GM12892 (cell line): ENCODE measurements around the gene EFCAB13.
"Not testable (repeated sequence)": the region's sequence is repeated elsewhere in the genome, so short reads cannot be mapped to it uniquely, and the experiment has no call there.

Source experiments
- DNase-seq: peaks from one replicate; pipeline ENCODE4 v3.0.0; 2011; ENCODE audit not compliant: insufficient read length
- FAIRE-seq: peaks from 2 replicates; lab custom pipeline; 2011; peaks lifted over from hg19 to GRCh38; lab: Jason Lieb, UNC
- POLR2A ChIP-seq: IDR thresholded peaks from 2 replicates; pipeline ENCODE4 v1.6.1; 2011; ENCODE audit warnings: low read depth, low read length, control low read depth
- POLR2AphosphoS5 ChIP-seq: IDR thresholded peaks from 2 replicates; pipeline ENCODE4 v1.6.1; 2011; ENCODE audit warnings: low read depth, low read length, control low read depth
- TAF1 ChIP-seq: IDR thresholded peaks from 2 replicates; pipeline ENCODE4 v1.6.1; 2011; ENCODE audit warnings: low read depth, mild to moderate bottlenecking, control low read depth, low read length, borderline replicate concordance

EFCAB13 gene

DNA sequence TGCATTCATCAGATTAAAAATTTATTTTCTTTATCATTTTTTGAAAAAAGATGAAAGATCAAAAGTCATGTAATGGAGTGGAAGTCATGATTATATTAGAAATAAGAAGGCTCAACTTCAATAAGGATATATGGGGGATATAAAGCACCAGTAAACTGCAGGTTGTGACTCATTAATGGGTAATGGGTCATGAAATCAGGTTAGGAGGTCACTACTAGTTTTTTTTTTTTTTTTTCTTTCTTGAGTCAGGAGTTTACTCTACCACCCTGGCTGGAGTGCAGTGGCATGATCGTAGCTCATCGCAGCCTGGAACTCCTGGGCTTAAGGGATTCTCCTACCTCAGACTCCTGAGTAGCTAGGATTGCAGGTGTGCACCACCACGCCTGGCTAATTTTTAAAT is 14.3 kb downstream of the EFCAB13 start:
- TF ChIP-seq POLR2AphosphoS5 (no peak), POLR2A (no peak), TAF1 (no peak)
- no peak for DNase-seq
- FAIRE-seq: no peak

DNA sequence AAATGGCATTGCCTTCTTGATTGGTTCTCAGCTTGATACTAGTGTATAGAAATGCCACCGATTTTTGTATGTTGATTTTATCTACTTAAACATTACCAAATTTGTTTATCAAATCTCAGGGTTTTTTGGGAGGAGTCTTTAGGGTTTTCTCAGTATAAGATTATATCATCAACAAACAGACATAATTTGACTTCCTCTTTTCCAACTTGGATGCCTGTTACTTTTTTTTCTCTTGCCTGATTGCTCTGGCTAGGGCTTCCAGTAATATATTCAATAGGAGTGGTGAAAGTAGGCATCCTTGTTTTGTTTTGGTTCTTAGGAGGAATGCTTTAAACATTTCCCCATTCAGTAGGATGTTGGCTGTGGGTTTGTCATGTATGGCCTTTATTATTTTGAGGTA is 29.1 kb downstream of the EFCAB13 start:
- no peak for FAIRE-seq
- no peak for TF ChIP-seq POLR2A
- no peak for TF ChIP-seq POLR2AphosphoS5
- no peak for TF ChIP-seq TAF1
- DNase-seq: no peak

DNA sequence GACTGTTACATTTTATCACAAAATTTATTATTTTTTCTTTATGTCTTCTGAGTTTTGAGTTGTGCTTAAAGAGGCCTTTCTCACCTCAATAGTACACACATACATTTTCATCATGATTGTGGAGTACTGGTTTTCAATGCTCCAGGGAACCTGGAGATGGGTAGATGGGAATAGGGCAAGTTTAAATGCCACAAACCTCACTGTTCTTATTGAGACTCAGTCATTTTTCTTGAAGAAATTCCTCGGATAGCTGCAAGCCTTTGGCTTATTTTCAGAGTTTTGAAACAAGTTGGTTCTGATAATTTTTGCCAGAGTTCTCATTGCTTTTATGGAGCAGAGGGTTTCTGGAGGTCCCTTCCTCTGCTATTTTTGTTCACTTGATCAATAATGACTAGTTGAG is 34.9 kb downstream of the EFCAB13 start:
- FAIRE-seq: no peak
- no peak for DNase-seq
- TF ChIP-seq TAF1 (no peak), POLR2AphosphoS5 (no peak), POLR2A (no peak)

DNA sequence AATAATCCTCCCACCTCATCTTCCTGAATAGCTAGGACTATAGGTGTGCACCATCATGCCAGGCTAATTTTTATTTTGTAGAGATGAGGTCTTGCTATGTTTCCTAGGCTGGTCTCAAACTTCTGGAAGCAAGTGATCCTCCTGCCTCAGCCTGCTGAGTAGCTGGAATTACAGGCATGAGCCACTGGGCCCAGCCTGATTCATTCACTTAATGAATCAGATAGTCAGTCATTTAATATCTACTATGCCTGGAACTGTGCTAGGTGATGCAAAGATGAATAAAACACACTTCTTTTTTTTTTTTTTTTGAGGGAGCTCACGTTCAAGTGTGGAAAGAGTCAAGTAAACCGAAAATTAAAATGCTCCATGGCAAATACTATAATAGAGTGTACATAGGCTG is 39.4 kb downstream of the EFCAB13 start:
- TF ChIP-seq POLR2AphosphoS5 (no peak), TAF1 (no peak), POLR2A (no peak)
- DNase-seq (no peak), FAIRE-seq (no peak)

DNA sequence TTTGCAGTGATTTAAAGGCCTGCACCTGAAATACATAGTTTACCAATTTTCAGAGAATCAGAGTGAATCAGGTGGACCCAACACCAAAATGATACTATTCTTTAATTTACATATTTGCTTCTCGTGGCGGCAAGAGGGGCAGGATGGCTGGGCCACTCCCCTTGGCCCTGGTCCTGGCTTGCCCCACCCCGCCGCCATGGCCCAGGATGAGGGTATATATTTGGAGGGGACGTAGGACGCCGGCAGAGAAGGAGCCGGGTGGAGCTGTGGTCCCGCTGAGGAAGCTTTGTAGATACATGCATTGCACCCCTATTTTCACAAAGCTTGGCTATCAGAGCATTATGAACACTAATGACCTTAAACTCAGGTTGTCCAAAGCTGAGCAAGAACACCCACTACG is 43.5 kb downstream of the EFCAB13 start:
- no peak for TF ChIP-seq POLR2AphosphoS5
- no peak for TF ChIP-seq POLR2A
- TF ChIP-seq TAF1: no peak
- FAIRE-seq (no peak), DNase-seq (no peak)

DNA sequence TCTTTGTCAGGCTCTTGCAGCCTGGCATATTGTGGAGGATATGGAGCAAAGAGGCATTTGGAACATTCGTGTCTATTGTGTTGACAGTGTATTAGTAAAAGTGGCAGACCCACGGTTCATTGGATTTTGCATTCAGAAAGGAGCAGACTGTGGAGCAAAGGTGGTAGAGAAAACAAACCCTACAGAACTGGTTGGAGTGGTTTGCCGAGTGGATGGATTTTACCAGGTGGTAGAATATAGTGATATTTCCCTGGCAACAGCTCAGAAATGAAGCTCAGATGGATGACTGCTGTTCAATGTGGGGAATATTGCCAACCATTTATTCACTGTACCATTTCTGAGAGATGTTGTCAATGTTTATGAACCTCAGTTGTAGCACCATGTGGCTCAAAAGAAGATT is 44.5 kb downstream of the EFCAB13 start:
- DNase-seq: no peak
- FAIRE-seq: peak; percentile 17
- no peak for TF ChIP-seq POLR2AphosphoS5
- no peak for TF ChIP-seq TAF1
- TF ChIP-seq POLR2A: no peak

DNA sequence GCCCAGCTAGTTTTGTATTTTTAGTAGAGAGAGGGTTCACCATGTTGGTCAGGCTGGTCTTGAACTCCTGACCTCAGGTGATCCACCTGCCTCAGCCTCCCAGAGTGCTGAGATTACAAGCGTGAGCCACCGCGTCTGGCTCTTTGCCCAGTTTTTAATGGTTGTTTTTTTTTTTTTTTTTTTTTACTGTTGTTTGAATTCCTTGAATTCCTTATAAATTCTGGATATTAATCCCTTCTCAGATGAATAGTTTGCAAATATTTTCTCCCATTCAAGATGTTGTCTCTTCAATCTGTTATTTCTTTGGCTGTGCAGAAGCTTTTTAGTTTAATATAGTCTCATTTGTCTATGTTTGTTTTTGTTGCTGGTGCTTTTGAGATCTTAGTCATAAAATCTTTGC is 47.1 kb downstream of the EFCAB13 start:
- not testable (repeated sequence) for FAIRE-seq, DNase-seq

DNA sequence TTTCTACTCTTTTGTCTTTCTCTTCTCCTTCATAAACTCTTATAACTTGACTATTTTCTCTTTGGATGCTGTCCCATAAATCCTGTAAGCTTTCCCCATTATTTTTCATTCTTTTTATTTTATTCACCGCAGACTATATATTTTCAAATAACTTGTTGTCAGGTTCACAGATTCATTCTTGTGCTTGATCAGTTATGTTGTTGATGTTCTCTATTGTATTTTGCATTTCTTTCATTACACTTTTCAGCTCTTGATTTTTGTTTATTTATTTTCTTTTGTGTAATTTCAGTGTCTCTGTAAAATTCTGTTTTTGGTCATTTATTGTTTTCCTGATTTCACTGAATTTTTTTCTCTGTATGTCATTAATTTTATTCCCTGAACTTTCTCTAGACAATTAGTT is 49.2 kb downstream of the EFCAB13 start:
- FAIRE-seq (no peak), DNase-seq (no peak)
- no peak for TF ChIP-seq POLR2AphosphoS5
- no peak for TF ChIP-seq TAF1
- TF ChIP-seq POLR2A: no peak

DNA sequence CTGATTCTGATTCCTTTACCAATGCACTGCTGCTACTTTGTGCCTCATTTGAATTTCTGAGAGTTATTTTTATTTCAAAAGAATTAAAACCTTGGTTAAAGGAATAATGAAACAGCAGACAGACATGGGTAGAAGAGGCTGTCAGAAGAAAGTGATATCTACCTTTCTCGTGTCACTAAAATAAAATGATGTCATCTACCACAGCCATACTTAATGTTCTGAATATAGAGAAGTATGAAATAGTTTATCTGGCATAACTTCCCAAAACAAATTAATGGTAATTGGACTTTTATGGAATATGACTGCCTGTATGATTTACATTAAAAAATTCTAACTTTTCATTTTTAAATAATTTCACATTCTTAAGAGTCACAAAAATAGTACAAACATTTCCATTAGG is 52.5 kb downstream of the EFCAB13 start:
- FAIRE-seq (no peak), DNase-seq (no peak)

DNA sequence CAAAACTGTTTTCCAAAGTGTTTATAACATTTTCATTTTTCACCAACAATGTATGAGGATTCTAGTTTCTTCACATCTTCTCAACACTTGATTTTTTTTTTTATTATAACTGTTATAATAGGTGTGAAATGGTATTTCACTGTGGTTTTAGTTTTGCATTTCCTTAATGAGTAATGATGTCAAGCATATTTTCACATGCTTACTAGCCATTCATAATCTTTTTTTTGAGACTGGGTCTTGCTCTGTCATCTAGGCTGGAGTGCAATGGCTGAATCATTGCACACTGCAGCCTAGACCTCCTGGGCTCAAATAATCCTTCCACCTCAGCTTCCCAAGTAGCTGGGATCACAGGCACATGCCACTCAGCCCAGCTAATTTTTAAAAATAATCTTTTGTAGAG is 65.1 kb downstream of the EFCAB13 start:
- no peak for FAIRE-seq
- no peak for TF ChIP-seq POLR2A
- no peak for TF ChIP-seq POLR2AphosphoS5
- TF ChIP-seq TAF1: no peak

More for the DNA sequence above, 52.5 kb downstream of the EFCAB13 start:
- no peak for TF ChIP-seq POLR2AphosphoS5
- TF ChIP-seq POLR2A: no peak
- no peak for TF ChIP-seq TAF1

DNA sequence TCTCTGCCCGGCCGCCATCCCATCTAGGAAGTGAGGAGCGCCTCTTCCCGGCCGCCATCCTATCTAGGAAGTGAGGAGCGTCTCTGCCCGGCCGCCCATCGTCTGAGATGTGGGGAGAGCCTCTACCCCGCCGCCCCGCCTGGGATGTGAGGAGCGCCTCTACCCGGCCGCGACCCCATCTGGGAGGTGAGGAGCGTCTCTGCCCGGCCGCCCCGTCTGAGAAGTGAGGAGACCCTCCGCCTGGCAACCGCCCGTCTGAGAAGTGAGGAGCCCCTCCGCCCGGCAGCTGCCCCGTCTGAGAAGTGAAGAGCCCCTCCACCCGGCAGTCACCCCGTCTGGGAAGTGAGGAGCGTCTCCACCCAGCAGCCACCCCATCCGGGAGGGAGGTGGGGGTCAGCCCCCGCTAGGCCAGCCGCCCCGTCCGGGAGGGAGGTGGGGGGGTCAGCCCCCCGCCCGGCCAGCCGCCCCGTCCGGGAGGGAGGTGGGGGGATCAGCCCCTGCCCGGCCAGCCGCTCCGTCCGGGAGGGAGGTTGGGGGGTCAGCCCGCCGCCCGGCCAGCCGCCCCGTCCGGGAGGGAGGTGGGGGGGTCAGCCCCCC is 73.9 kb downstream of the EFCAB13 start:
- not testable (repeated sequence) for FAIRE-seq, DNase-seq

More for the DNA sequence above, 65.1 kb downstream of the EFCAB13 start:
- DNase-seq: no peak

DNA sequence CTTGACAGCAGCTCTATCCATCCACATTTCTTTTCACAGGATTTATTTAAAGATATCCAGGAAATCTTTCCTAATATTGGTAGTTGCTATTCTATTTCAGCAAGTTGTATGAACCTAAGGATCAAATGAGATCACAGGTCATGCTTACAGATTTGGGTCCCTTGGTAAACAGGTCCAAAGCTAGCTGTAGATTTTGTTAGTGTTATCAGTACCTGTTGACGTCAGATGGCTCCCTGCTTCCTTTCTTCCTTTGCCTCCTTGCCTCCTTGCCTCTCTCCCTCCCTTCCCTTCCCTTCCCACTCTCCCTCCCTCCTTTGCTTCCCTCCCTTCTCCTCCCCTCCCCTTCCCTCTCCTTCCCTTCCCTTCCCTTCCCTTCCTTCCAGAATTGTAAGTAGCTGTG is 76.6 kb downstream of the EFCAB13 start:
- FAIRE-seq: no peak
- TF ChIP-seq TAF1 (no peak), POLR2A (no peak), POLR2AphosphoS5 (no peak)
- DNase-seq: no peak

DNA sequence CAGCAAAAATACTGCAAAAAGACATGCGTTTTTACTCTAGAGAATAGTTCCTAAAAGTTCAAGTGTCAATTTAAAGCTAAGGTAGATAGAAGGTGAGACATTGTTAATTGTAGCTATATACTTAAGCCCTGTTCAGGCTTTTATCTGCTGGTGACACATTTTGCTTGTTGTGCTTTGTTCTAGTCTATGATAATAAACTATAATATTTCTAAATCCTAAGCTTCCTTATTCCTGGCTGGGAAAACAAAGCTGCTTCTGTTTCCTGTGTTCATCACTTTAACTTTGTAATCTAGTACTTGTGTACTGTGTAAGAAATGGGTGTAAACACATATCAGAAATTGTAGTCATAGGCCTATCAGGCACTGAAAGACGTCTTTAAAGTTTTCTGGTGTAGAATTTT is 77.3 kb downstream of the EFCAB13 start:
- TF ChIP-seq POLR2A (no peak), POLR2AphosphoS5 (no peak), TAF1 (no peak)
- FAIRE-seq: no peak
- no peak for DNase-seq
